HepG2 (cell line): ENCODE results near the gene DENND4A. TPM values are rescaled to one million over a fixed set of nuclear protein-coding genes. Genes with fewer than 3 reads are reported as not detected.

Experiments
- ATM ChIP-seq: fragments of 450-650 bp; IDR thresholded peaks from 2 replicates; pipeline ENCODE4 v1.7.1; 2017; ENCODE audit warnings: mild to moderate bottlenecking, borderline replicate concordance
- BORCS8-MEF2B ChIP-seq: sonication (generic); formaldehyde crosslinking; IDR thresholded peaks from 2 replicates; pipeline ENCODE4 v1.8.0; 2022; ENCODE audit warnings: mild to moderate bottlenecking, missing genetic modification reagents
- LBX2 ChIP-seq: sonication (generic); formaldehyde crosslinking; IDR thresholded peaks from 2 replicates; pipeline ENCODE4 v1.5.0; 2020; ENCODE audit warnings: missing genetic modification reagents, mild to moderate bottlenecking, borderline replicate concordance
- MYNN ChIP-seq: sonication (generic); formaldehyde crosslinking; IDR thresholded peaks from 2 replicates; pipeline ENCODE4 v1.4.0; 2020; ENCODE audit warnings: mild to moderate bottlenecking, low read depth, missing genetic modification reagents
- PHF8 ChIP-seq: sonication (generic); formaldehyde crosslinking; IDR thresholded peaks from 2 replicates; pipeline ENCODE4 v1.5.0; 2020; ENCODE audit warnings: missing genetic modification reagents
- TAF15 ChIP-seq: fragments of 200-400 bp; formaldehyde crosslinking; IDR thresholded peaks from one replicate; pipeline ENCODE4 v1.6.1; 2018; ENCODE audit warnings: mild to moderate bottlenecking, low read depth, low read length; ENCODE audit not compliant: poor library complexity, severe bottlenecking
- ZKSCAN1 ChIP-seq: fragments of 150-350 bp; IDR thresholded peaks from 2 replicates; pipeline ENCODE4 v1.6.1; 2014; ENCODE audit warnings: low read length
- ZNF207 ChIP-seq: fragments of 450-650 bp; IDR thresholded peaks from 2 replicates; pipeline ENCODE4 v1.6.1; 2016; ENCODE audit warnings: antibody characterized with exemption, borderline replicate concordance
- ZNF282 ChIP-seq: fragments of 450-650 bp; IDR thresholded peaks from 2 replicates; pipeline ENCODE4 v1.6.1; 2018; ENCODE audit not compliant: partially characterized antibody
- ZNF503 ChIP-seq: sonication (generic); formaldehyde crosslinking; IDR thresholded peaks from 2 replicates; pipeline ENCODE4 v1.4.0; 2020; ENCODE audit warnings: missing genetic modification reagents
- ZNF543 ChIP-seq: sonication (generic); formaldehyde crosslinking; IDR thresholded peaks from 2 replicates; pipeline ENCODE4 v1.4.0; 2020; ENCODE audit warnings: mild to moderate bottlenecking, missing genetic modification reagents
- ZNF674 ChIP-seq: sonication (generic); formaldehyde crosslinking; IDR thresholded peaks from 2 replicates; pipeline ENCODE4 v1.5.0; 2020; ENCODE audit warnings: low read depth, mild to moderate bottlenecking, missing genetic modification reagents
- ZUFSP ChIP-seq: sonication (generic); formaldehyde crosslinking; IDR thresholded peaks from 2 replicates; pipeline ENCODE4 v1.9.0; 2021; ENCODE audit warnings: missing genetic modification reagents, mild to moderate bottlenecking, borderline replicate concordance
- polyA plus RNA-seq, 8 experiments: library from polyadenylated mRNA; depleted of rRNA in 3 of 8; stranded (reverse) in 7 of 8; unstranded in 1 of 8; fragments of >200 nt; fragmentation: Illumina TruSeq in 4 of 8; extraction: Trizol in 4 of 8; gene quantifications; 2 replicates each; pipeline versions ENCODE4 v1.2.1 to v1.2.3, GENCODE V29; 2011 to 2016; ENCODE audit warnings: low read depth in 4 of 8, missing spikeins in 1 of 8, mixed read lengths in 1 of 8; ENCODE audit not compliant: insufficient read depth in 1 of 8
- total RNA-seq, 5 experiments: library from RNA; depleted of rRNA; stranded (reverse); fragments of >200 nt; fragmentation: Illumina TruSeq; extraction: Trizol; gene quantifications; 2 replicates each; pipeline ENCODE4 v1.2.3, GENCODE V29; 2016; ENCODE audit warnings: low read depth in 1 of 5
- TF ChIP-seq, protein P1 (sequence below): sonication (generic); formaldehyde crosslinking; IDR thresholded peaks from 2 replicates; pipeline ENCODE4 v1.8.0; 2022; ENCODE audit warnings: missing genetic modification reagents, mild to moderate bottlenecking, inconsistent platforms, borderline replicate concordance
- TF ChIP-seq, protein P2 (sequence below), 2 experiments: sonication (generic) in 1 of 2; formaldehyde crosslinking in 1 of 2; IDR thresholded peaks; 2 replicates each; pipeline versions ENCODE4 v1.4.0 to v1.6.1; 2018 to 2020; ENCODE audit warnings: missing genetic modification reagents in 2 of 2, borderline replicate concordance in 1 of 2, low read depth in 1 of 2, mild to moderate bottlenecking in 1 of 2, missing biosample characterization in 1 of 2
- TF ChIP-seq, protein P3 (sequence below): sonication (generic); formaldehyde crosslinking; IDR thresholded peaks from 2 replicates; pipeline ENCODE4 v1.4.0; 2020; ENCODE audit warnings: missing genetic modification reagents, borderline replicate concordance

DENND4A gene
- total and polyA plus RNA-seq, 2 of the 13 experiments (the other 11 are each of a cell fraction or from before 2014, with no cell fraction given): 13.2 to 18.6 TPM

DNA sequence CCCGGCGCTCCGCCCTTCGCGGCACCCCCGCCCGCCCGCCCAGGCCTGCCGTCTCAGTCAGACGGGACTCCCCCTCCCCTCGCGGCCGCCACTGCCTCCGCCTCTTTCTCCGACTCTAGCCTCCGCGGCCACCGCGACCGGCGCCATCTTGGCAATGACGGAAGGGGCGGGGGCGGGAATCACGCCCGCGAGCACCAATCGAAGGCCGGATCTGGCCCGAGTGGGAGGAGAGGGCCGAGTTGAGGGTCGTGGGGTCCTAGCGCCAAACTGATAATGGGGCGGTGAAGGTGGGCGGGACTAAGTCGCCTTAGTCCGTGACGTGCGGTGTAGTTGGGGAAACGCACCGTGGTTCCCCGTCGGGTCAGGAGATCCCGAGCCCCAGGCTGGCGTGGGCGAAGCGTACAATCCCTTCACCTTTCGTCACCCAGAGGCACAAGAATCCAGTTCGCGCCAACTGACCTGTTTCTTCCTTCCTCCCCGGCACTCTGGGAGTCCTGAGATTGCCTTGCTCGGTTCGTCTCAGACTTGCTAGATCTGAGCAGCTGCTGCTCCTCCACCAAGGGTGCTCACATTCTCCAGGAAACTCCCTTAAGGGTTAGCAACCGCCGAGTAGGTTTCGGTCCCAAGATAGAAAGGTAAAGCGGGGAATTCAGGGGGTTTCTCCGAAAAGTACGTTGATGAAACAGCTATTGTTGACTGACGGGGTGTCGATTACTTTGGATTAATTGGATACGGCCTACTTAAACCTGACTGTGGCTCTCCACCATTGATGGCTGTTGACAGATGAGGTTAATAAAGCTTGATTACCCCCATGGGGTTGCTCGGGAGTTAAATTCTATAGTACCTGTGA lies at the start of gene DENND4A (continued):
- TF ChIP-seq TAF15 (no peak), BORCS8-MEF2B (peak; percentile 63), PHF8 (CRISPR knock-in tag) (peak; percentile 67), MYNN (no peak), ZNF543 (CRISPR knock-in tag) (0 out of 2 replicates have a peak, but pooled peaks have one; percentile 33), ZUFSP (CRISPR knock-in tag) (no peak), ATM (no peak), ZNF282 (no peak), LBX2 (no peak), ZNF674 (no peak), ZNF503 (0 out of 2 replicates have a peak, but pooled peaks have one; percentile 29), ZKSCAN1 (no peak), ZNF207 (no peak)
- TF ChIP-seq, protein P1, sequence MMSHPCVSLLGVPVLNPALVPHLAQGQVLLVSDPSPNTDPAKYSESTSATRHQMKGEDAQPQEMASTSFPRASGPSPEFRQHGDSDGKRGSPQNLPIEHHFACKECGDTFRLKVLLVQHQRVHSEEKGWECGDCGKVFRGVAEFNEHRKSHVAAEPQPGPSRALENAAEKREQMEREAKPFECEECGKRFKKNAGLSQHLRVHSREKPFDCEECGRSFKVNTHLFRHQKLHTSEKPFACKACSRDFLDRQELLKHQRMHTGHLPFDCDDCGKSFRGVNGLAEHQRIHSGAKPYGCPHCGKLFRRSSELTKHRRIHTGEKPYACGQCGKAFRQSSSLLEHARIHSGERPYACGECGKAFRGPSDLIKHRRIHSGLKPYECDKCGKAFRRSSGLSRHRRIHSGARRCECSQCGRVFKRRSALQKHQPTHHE (CRISPR knock-in tag): 0 out of 2 replicates have a peak, but pooled peaks have one; percentile 35
- TF ChIP-seq, protein P2, sequence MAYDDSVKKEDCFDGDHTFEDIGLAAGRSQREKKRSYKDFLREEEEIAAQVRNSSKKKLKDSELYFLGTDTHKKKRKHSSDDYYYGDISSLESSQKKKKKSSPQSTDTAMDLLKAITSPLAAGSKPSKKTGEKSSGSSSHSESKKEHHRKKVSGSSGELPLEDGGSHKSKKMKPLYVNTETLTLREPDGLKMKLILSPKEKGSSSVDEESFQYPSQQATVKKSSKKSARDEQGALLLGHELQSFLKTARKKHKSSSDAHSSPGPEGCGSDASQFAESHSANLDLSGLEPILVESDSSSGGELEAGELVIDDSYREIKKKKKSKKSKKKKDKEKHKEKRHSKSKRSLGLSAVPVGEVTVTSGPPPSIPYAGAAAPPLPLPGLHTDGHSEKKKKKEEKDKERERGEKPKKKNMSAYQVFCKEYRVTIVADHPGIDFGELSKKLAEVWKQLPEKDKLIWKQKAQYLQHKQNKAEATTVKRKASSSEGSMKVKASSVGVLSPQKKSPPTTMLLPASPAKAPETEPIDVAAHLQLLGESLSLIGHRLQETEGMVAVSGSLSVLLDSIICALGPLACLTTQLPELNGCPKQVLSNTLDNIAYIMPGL (CRISPR knock-in tag; IDR thresholded peaks at IDR 0.05; ENCODE audit: borderline replicate concordance in 1 of 2, low read depth in 1 of 2): peak; percentile 68 to 71; a peak in 2 of 4 replicates
- TF ChIP-seq, protein P3, sequence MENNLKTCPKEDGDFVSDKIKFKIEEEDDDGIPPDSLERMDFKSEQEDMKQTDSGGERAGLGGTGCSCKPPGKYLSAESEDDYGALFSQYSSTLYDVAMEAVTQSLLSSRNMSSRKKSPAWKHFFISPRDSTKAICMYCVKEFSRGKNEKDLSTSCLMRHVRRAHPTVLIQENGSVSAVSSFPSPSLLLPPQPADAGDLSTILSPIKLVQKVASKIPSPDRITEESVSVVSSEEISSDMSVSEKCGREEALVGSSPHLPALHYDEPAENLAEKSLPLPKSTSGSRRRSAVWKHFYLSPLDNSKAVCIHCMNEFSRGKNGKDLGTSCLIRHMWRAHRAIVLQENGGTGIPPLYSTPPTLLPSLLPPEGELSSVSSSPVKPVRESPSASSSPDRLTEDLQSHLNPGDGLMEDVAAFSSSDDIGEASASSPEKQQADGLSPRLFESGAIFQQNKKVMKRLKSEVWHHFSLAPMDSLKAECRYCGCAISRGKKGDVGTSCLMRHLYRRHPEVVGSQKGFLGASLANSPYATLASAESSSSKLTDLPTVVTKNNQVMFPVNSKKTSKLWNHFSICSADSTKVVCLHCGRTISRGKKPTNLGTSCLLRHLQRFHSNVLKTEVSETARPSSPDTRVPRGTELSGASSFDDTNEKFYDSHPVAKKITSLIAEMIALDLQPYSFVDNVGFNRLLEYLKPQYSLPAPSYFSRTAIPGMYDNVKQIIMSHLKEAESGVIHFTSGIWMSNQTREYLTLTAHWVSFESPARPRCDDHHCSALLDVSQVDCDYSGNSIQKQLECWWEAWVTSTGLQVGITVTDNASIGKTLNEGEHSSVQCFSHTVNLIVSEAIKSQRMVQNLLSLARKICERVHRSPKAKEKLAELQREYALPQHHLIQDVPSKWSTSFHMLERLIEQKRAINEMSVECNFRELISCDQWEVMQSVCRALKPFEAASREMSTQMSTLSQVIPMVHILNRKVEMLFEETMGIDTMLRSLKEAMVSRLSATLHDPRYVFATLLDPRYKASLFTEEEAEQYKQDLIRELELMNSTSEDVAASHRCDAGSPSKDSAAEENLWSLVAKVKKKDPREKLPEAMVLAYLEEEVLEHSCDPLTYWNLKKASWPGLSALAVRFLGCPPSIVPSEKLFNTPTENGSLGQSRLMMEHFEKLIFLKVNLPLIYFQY: peak; percentile 82
